NT2/D1 (cell line): ENCODE measurements around the gene BMP2K.
"Not testable (repeated sequence)": the region's sequence is repeated elsewhere in the genome, so short reads cannot be mapped to it uniquely, and the experiment has no call there.

Experiments
- DNase-seq: peaks from one replicate; pipeline ENCODE4 v3.0.0-alpha.2; 2011; ENCODE audit warnings: low read depth, low spot score
- H3K27me3 ChIP-seq: 2 replicates; pipeline ENCODE4 v1.6.0; 2011; ENCODE audit warnings: mild to moderate bottlenecking; ENCODE audit not compliant: insufficient read length, insufficient read depth
- H3K36me3 ChIP-seq: 2 replicates; pipeline ENCODE4 v1.6.1; 2011; ENCODE audit warnings: mild to moderate bottlenecking, low read length, mixed read lengths; ENCODE audit not compliant: insufficient read depth, insufficient read length
- H3K4me1 ChIP-seq: 2 replicates; pipeline ENCODE4 v1.5.1; 2011; ENCODE audit not compliant: insufficient read depth, insufficient read length
- H3K4me3 ChIP-seq: 2 replicates; pipeline ENCODE4 v1.5.1; 2011; ENCODE audit warnings: low read depth; ENCODE audit not compliant: insufficient read length
- H3K9ac ChIP-seq: 2 replicates; pipeline ENCODE4 v1.6.0; 2011; ENCODE audit warnings: low read depth; ENCODE audit not compliant: insufficient read length
- H3K9me3 ChIP-seq: 2 replicates; pipeline ENCODE4 v1.5.1; 2011; ENCODE audit warnings: mild to moderate bottlenecking, low read length; ENCODE audit not compliant: insufficient read depth
- SUZ12 ChIP-seq: IDR thresholded peaks from 2 replicates; pipeline ENCODE4 v1.6.1; 2011; ENCODE audit not compliant: insufficient read length, insufficient read depth; ENCODE audit errors: extremely low read depth
- YY1 ChIP-seq: IDR thresholded peaks from 2 replicates; pipeline ENCODE4 v1.6.1; 2011; ENCODE audit not compliant: insufficient read length, insufficient read depth
- ZNF274 ChIP-seq: IDR thresholded peaks from 2 replicates; pipeline ENCODE4 v1.6.1; 2011; ENCODE audit warnings: mild to moderate bottlenecking, low read depth, low read length

The BMP2K gene

GRCh38 chr4:78901882-78902281, 125.7 kb downstream of the BMP2K start:
- TF ChIP-seq ZNF274 (no peak), SUZ12 (no peak), YY1 (no peak)
- no peaks in the 10 kb centered on the region for H3K36me3 ChIP-seq
- H3K9me3 ChIP-seq = no peaks in the 10 kb centered on the region
- no peak overlapping the region for H3K4me3 ChIP-seq
- H3K4me1 ChIP-seq = no peaks in the 10 kb centered on the region
- H3K27me3 ChIP-seq = no peaks in the 10 kb centered on the region
- H3K9ac ChIP-seq = no peak overlapping the region
- DNase-seq = no peak

- no peaks in the 10 kb centered on the region for H3K4me1 ChIP-seq
- no peaks in the 10 kb centered on the region for H3K36me3 ChIP-seq
- no peak for DNase-seq
- no peaks in the 10 kb centered on the region for H3K9me3 ChIP-seq
- H3K9ac ChIP-seq = no peak overlapping the region
- no peak for TF ChIP-seq ZNF274
- no peak for TF ChIP-seq YY1
- TF ChIP-seq SUZ12 = no peak
- no peak overlapping the region for H3K4me3 ChIP-seq
- no peaks in the 10 kb centered on the region for H3K27me3 ChIP-seq
Observed at GRCh38 chr4:78902298-78902697, 126.1 kb downstream of the BMP2K start.

DNA sequence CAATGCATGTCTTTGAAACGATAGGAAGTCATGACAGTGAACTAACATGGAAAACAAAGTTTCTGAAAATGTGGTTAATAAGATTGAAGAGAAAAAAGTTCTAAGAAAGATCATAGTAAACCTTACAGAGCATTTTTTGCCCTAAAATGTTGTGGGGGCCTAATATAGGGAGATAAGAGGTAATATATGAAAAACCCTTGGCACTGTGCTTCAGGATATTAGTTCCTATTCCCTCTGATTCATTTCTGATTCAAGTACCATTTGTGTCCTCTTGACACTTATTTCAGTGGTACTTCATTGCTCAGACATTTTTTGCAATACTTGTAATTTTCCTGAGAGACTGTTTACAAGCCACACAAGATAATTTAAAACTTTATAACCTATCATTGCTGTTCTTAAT, 128.0 kb downstream of the BMP2K start:
- Histone ChIP-seq H3K9ac (no peak overlapping the region), H3K27me3 (no peaks in the 10 kb centered on the region), H3K4me1 (no peaks in the 10 kb centered on the region), H3K36me3 (no peaks in the 10 kb centered on the region), H3K9me3 (no peaks in the 10 kb centered on the region), H3K4me3 (no peak overlapping the region)
- TF ChIP-seq YY1 = no peak
- no peak for TF ChIP-seq SUZ12
- no peak for TF ChIP-seq ZNF274
- no peak for DNase-seq

- H3K4me3 ChIP-seq = no peak overlapping the region
- TF ChIP-seq YY1 (no peak), SUZ12 (no peak), ZNF274 (no peak)
- DNase-seq = no peak
- no peaks in the 10 kb centered on the region for H3K27me3 ChIP-seq
- H3K9ac ChIP-seq = no peak overlapping the region
- no peaks in the 10 kb centered on the region for H3K4me1 ChIP-seq
- H3K9me3 ChIP-seq = no peaks in the 10 kb centered on the region
- H3K36me3 ChIP-seq = peaks cover 12% of the 10 kb centered on the region
Observed at GRCh38 chr4:78907638-78908037, 131.5 kb downstream of the BMP2K start.

DNA sequence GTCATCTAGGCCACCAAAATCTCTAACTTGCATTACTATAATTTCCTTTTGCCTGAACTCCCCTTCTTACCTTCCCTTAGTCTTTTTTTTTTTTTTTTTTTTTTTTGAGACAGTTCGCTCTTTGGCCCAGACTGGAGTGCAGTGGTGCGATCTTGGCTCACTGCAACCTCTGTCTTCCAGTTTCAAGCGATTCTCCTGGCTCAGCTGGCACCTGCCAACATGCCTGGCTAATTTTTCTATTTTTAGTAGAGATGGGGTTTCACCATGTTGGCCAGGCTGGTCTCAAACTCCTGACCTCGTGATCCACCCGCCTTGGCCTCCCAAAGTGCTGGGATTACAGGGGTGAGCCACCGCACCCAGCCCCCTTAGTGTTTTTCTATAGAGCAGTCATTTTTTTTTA, 132.8 kb downstream of the BMP2K start:
- DNase-seq = not testable (repeated sequence)

DNA sequence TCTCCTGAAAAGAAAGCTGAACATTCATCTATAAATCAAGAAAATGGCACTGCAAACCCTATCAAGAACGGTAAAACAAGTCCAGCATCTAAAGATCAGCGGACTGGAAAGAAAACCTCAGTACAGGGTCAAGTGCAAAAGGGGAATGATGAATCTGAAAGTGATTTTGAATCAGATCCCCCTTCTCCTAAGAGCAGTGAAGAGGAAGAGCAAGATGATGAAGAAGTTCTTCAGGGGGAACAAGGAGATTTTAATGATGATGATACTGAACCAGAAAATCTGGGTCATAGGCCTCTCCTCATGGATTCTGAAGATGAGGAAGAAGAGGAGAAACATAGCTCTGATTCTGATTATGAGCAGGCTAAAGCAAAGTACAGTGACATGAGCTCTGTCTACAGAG, 134.5 kb downstream of the BMP2K start:
- H3K36me3 ChIP-seq = peaks cover 19% of the 10 kb centered on the region

More for the DNA sequence above, 132.8 kb downstream of the BMP2K start:
- H3K9me3 ChIP-seq, H3K9ac ChIP-seq, H3K27me3 ChIP-seq, H3K4me1 ChIP-seq, H3K4me3 ChIP-seq: not testable (repeated sequence)
- H3K36me3 ChIP-seq = peaks cover 13% of the 10 kb centered on the region

GRCh38 chr4:78922207-78922606, 146.1 kb downstream of the BMP2K start:
- TF ChIP-seq YY1 = no peak
- no peak for TF ChIP-seq SUZ12
- no peak for TF ChIP-seq ZNF274
- peaks cover 36% of the 10 kb centered on the region for H3K36me3 ChIP-seq

More for the DNA sequence above, 134.5 kb downstream of the BMP2K start:
- TF ChIP-seq SUZ12 (no peak), YY1 (no peak), ZNF274 (no peak)
- Histone ChIP-seq H3K9ac (no peak overlapping the region), H3K27me3 (no peaks in the 10 kb centered on the region), H3K9me3 (no peaks in the 10 kb centered on the region), H3K4me1 (no peaks in the 10 kb centered on the region), H3K4me3 (no peak overlapping the region)
- no peak for DNase-seq

DNA sequence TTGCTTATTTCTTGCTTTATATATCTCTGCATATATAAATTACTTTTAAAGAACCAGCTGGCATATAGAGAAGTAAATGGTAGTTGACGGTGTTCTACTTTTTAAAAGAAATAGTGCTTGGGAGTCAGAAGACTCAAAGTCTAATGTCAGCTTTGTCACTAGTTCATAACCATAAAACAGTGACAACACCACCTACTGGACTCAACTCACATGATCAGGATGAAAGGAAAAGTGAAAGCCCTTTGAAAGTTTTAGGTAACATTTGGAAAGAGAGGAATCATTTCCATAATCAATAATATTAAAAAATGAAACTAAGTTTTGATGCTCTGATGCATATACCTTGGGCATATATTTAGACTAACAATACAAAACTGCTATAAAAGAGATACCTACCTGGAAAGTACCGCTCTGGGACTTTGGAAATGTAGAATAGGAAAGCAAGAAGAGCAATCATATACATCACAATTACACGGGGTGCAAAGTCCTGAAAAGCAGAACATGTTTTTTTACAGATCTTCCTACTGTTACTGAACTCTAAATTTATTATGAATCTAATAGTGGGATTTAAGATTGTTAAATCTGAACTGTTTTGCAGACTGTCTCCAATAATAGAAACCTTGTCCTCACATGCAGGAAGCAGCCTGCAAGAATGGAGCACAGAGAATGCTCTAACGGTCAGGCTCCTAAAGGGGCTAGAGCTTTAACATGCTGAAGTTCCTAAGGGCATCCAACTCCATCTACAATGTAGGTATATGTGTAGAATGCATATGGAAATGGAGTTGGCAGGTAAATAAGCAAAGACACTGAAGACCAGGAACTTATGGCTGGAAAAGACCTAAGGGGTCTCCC, 147.5 kb downstream of the BMP2K start:
- Histone ChIP-seq H3K4me3 (no peak overlapping the region), H3K27me3 (no peaks in the 10 kb centered on the region), H3K4me1 (no peaks in the 10 kb centered on the region), H3K9ac (no peak overlapping the region), H3K36me3 (peaks cover 40% of the 10 kb centered on the region), H3K9me3 (no peaks in the 10 kb centered on the region)
- no peak for DNase-seq
- no peak for TF ChIP-seq YY1
- no peak for TF ChIP-seq ZNF274
- TF ChIP-seq SUZ12 = no peak

More at GRCh38 chr4:78922207-78922606, 146.1 kb downstream of the BMP2K start:
- H3K9me3 ChIP-seq = no peaks in the 10 kb centered on the region
- no peak overlapping the region for H3K4me3 ChIP-seq
- no peak for DNase-seq
- no peaks in the 10 kb centered on the region for H3K27me3 ChIP-seq
- H3K4me1 ChIP-seq = no peaks in the 10 kb centered on the region
- H3K9ac ChIP-seq = no peak overlapping the region
